CD1c-positive myeloid dendritic cell (primary cell): ENCODE measurements around the gene VMP1.
"Not testable (repeated sequence)": the region's sequence is repeated elsewhere in the genome, so short reads cannot be mapped to it uniquely, and the experiment has no call there.

Experiments used
- DNase-seq: peaks from one replicate; pipeline ENCODE4 v3.0.0-alpha.2; 2016; ENCODE audit errors: extremely low spot score

Gene VMP1

DNA sequence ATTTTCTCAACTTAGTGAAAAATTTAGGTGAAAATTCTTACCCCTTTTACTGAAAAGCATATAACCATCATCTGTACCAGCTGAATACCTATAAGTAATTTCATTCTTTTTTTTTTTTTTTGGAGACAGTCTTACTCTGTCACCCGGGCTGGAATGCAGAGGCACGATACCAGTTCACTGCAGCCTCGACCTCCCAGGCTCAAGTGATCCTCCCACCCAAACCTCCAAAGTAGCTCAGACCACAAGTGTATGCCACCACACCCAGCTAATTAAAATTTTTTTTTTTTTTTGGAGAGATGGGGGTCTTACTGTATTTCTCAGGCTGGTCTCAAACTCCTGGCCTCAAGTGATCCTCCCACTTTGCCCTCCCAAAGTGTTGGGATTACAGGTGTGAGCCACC, 151.5 kb downstream of the VMP1 start:
- DNase-seq = no peak

DNA sequence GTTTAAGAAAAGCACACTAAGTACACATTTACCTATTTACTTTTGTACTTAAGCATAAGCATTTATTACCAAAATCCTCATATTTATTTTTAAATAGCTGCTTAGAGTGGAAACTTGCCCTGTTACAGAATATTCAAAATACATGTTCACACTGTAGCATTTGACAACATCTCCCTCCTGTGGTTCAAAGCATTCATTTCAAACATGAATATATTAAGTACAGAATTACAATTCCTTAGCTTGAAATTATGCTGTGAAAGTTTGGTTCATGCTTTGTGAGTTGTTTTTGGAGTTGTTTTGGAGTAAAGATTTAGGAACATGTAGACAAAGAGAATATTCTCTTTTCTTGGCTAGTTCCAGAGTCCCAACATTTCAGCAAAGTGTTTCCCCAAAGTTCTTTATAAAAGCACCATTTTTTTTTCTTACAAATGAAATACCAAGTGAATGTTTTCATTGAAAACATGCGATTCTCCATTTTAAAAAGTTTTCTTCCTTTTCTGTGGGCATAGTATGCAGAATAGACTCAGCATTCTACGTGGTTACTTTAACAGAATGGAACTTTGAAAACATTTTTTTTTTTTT, 152.1 kb downstream of the VMP1 start:
- DNase-seq = peak; percentile 80

DNA sequence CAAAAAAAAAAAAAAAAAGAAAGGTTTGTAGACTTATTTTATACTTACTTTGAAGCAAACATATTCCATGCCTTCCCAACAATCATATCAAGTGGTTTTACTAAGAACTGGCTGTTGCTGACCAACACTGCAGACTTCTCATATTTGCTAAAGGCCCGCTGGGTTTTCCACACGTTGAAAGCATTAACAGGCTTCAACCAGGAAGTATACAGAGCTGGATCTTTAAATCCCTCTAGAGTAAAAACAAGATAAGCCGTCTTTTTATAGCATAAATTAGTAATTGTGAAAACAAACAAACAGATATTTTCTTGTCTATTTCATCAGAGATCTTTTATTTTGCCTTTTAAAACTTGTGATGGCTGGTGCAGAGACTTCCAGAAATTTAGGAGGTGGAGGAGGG, 156.2 kb downstream of the VMP1 start:
- no peak for DNase-seq

DNA sequence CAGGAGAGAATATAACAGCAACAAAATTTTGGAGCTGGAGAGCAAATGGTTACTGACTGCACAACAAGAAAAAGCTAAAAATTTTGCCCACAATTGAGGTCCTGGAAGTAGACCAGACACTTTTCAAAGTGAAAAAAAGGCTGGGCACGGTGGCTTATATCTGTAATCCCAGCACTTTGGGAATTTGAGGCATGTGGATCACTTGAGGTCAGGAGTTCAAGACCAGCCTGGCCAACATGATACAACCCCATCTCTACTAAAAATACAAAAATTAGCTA, 162.4 kb downstream of the VMP1 start:
- DNase-seq = no peak

DNA sequence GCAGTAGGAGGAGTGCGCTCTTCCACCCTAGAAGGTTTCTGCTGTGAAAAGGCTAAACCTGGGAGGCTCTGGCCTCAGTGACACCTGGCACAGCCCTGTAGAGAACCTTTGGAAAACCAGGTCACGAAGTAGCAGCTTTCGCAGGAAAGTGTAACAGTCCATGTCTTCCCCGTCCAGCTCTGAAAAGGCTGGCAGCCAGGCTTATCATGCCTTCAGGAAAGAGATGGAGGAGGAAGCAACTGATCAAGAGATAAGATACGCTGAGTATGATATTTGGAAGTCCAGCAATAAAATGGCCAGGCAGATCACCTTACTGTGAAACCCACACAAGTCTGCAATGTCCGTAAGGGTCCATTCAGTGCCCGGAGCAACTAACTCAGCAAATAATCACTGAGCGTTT, 163.0 kb downstream of the VMP1 start:
- no peak for DNase-seq

DNA sequence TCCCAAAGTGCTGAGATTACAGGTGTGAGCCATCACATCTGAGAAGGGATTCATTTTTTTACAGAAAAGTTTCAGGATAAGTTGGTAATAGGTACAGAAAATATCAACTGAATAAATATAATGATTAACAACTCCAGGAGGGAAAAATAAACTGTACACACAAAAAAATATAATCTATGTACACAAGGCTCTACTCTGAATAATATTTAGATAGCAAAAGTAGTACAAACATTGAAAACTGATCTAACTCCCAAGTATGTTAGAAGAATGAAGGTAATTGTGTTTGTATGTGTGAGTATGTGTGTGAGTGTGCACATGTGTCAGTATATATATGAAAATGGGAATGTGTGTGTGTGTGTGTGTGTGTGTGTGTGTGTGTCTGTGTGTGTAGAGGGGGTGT, 164.9 kb downstream of the VMP1 start:
- DNase-seq = no peak

DNA sequence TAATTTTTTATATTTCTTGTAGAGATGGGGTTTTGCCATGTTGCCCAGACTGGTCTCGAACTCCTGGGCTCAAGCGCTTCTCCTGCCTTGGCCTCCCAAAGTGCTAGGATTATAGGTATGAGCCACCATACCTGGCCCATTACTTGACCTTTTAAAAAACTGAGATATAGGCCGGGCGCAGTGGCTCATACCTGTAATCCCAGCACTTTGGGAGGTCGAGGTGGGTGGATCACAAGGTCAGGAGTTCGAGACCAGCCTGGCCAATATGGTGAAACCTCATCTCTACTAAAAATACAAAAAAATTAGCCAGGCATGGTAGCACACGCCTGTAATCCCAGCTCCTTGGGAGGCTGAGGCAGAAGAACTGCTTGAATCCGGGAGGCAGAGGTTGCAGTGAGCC, 166.0 kb downstream of the VMP1 start:
- DNase-seq = not testable (repeated sequence)

DNA sequence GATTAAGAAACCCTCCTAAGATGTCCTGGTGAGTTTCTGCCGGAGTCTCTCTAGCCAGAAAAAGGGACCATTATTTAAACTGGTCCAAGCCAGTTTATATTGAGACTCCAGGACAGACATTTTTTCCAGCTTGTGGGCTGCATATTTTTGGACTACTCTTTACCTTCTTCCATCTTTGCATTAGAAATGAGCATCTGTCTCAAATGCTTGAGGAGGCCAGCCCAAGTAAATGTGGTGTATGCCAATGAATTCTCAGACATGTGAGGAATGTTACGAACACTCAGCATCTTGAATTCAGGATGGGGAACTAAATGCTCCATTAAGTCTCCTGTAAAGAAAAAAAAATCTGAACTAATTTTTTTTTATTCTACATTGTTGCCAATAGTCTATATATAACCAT, 166.9 kb downstream of the VMP1 start:
- DNase-seq = no peak

DNA sequence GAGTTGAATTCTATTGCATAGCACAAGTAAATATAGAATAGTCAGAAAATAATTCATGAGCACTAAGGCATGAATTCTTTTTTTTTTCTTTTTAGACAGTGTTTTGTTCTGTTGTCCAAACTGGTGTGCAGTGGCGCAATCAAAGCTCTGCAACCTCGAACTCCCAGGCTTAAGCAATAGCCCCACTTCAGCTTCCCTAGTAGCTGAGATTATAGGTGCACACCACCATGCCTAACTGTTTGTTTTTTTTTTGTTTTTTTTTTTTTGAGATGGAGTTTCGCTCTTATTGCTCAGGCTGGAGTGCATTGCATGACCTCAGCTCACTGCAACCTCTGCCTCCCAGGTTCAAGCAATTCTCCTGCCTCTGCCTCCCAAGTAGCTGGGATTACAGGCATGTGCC, 168.7 kb downstream of the VMP1 start:
- peak; percentile 10 for DNase-seq

DNA sequence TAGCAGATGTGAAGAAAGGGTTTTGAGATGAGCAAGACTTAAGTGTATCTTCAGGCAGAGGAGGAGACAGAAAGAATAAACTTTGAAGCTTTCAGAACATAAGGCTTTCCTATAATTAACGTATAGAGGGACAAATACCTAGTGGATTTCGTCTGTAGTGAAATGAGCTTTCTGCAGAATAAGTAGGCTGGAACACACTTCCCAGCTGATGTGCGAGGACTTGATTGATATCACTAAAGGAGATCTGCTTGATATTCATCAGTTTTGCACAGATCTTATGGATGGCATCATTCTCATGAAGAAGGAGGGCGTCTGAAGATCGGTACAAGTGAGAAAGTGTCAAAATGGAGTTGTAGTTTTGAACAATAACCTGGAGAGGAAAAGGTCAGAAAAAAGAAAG, 170.5 kb downstream of the VMP1 start:
- DNase-seq = no peak

DNA sequence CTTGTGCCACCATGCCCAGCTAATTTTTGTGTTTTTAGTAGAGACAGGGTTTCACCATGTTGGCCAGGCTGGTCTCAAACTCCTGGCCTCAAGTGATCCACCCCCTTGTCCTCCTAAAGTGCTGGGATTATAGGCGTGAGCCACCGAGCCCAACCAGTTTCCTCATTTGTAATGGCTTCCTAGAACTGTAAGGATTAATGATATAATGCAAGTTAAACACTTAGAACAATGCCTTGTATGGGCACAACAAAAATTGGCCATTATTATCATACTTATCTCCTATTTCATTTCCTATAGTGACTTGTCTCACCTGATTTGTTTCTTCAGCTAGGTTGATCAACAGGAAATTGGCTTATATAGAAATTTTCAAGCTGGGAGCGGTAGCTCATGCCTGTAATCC, 171.2 kb downstream of the VMP1 start:
- no peak for DNase-seq

DNA sequence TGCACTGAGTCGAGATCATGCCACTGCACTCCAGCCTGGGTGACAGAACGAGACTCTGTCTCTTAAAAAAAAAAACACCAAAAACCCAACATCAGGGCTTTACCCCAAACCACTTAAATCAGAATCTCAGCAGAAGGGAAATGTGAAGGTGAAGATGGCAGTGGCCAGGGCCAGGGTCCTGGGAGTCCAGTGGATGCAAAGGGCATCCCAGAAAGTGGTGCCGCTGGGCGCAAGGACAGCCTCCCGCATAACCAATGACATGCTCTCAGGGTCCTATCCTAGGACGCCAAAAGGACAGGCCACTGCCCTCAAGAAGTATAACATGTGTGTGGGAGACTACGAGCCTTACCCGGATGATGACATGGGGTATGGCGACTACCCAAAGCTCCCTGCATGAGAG, 177.4 kb downstream of the VMP1 start:
- DNase-seq = no peak

DNA sequence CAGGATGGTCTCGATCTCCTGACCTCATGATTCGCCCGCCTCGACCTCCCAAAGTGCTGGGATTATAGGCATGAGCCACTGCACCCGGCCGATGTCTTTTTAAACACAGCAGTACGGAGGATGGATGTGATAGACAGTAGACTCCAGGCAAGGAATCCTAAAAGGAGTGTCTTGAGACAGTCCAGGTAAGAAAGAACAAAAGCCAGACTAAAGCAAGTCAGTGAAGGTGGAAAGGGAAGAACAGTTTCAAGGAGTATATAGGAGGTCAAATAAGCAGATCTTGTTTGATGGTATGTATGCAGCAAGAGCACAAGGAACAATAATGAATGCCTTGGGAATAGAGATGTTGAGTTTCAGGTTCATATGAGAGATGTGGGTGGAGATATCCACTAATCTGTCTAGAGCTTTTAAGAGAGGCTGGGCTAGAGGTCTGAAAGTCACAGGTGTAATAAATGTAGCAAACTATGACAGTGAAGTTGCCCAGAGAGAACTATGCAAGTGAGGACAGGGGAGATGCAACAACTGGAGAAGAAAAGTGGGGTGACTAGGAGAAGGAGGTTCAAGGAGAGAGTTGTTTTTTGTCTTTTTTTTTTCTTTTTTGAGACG, 180.8 kb downstream of the VMP1 start:
- no peak for DNase-seq

DNA sequence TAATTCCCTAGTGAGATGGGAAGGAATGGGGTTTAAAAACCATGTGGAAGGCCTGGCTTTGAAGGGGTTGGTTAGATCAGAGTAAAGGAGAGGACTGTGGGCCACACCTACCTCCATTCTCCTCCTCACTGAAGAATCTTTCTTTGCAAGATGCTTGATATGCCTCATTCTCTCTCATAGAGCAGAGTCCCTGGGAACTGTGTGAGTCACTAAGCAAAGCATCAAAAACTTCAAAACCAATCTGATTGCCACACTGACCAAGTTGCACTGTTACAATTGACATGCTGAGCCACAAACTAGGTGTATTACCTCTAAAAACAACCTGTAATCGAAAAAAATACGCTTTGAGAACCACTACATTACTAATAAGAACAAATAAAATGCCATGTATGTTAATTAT, 183.3 kb downstream of the VMP1 start:
- DNase-seq = no peak
